ENCODE measurements around the gene STK39. TPM values are rescaled to one million over a fixed set of nuclear protein-coding genes. Genes with fewer than 3 reads are reported as not detected.

Gene STK39
- polyA plus RNA-seq, 1 donor from 2014 or later = 9.5 TPM

- H3F3A ChIP-seq (ENCODE audit: insufficient read depth, low read length, poor library complexity, severe bottlenecking) = no peaks in the 10 kb centered on the region
- H3K27me3 ChIP-seq (ENCODE audit: insufficient read depth, low read depth, low read length) = no peaks in the 10 kb centered on the region
- no peaks in the 10 kb centered on the region for H3K79me2 ChIP-seq (replicated peaks; ENCODE audit: insufficient read depth, low read length)
- H3K4me2 ChIP-seq (ENCODE audit: low read length) = no peak overlapping the region
- H4K20me1 ChIP-seq (ENCODE audit: insufficient read depth) = no peaks in the 10 kb centered on the region
- H3K36me3 ChIP-seq (ENCODE audit: insufficient read depth, low read length) = no peaks in the 10 kb centered on the region
- H3K27ac ChIP-seq (ENCODE audit: low read length) = no peak overlapping the region
- H2AFZ ChIP-seq (ENCODE audit: low read depth, low read length) = no peak overlapping the region
- no peak overlapping the region for H3K4me3 ChIP-seq (ENCODE audit: low read length)
- no peak overlapping the region for H3K9ac ChIP-seq (ENCODE audit: low read length)
- TF ChIP-seq TAF1 (IDR thresholded peaks at IDR 0.05; ENCODE audit: low read depth) = no peak
- TF ChIP-seq, protein P1, sequence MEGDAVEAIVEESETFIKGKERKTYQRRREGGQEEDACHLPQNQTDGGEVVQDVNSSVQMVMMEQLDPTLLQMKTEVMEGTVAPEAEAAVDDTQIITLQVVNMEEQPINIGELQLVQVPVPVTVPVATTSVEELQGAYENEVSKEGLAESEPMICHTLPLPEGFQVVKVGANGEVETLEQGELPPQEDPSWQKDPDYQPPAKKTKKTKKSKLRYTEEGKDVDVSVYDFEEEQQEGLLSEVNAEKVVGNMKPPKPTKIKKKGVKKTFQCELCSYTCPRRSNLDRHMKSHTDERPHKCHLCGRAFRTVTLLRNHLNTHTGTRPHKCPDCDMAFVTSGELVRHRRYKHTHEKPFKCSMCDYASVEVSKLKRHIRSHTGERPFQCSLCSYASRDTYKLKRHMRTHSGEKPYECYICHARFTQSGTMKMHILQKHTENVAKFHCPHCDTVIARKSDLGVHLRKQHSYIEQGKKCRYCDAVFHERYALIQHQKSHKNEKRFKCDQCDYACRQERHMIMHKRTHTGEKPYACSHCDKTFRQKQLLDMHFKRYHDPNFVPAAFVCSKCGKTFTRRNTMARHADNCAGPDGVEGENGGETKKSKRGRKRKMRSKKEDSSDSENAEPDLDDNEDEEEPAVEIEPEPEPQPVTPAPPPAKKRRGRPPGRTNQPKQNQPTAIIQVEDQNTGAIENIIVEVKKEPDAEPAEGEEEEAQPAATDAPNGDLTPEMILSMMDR (IDR thresholded peaks at IDR 0.05; ENCODE audit: poor library complexity, severe bottlenecking) = no peak
- TF ChIP-seq REST (IDR thresholded peaks at IDR 0.05; ENCODE audit: borderline replicate concordance) = no peak
- TF ChIP-seq MXI1 (conservative IDR thresholded peaks at IDR 0.05; ENCODE audit: poor library complexity, severe bottlenecking) = no peak
- TF ChIP-seq EP300 (conservative IDR thresholded peaks at IDR 0.05; ENCODE audit: poor library complexity, severe bottlenecking) = no peak
- TF ChIP-seq POLR2AphosphoS5 (IDR thresholded peaks at IDR 0.05) = no peak
- no peak for TF ChIP-seq SMC3 (conservative IDR thresholded peaks at IDR 0.05; ENCODE audit: poor library complexity)
- no peak for TF ChIP-seq EZH2 (IDR thresholded peaks at IDR 0.05; ENCODE audit: borderline replicate concordance, insufficient read depth, low read length, poor library complexity, severe bottlenecking)
- TF ChIP-seq RAD21 (conservative IDR thresholded peaks at IDR 0.05) = no peak
- H3K9me3 ChIP-seq (ENCODE audit: low read length) = no peaks in the 10 kb centered on the region
- no peaks in the 10 kb centered on the region for H3K9me2 ChIP-seq (ENCODE audit: insufficient read depth, low read length)
These were observed 218.3 kb downstream of the STK39 start for GRCh38 chr2:168029071-168029470.

DNA sequence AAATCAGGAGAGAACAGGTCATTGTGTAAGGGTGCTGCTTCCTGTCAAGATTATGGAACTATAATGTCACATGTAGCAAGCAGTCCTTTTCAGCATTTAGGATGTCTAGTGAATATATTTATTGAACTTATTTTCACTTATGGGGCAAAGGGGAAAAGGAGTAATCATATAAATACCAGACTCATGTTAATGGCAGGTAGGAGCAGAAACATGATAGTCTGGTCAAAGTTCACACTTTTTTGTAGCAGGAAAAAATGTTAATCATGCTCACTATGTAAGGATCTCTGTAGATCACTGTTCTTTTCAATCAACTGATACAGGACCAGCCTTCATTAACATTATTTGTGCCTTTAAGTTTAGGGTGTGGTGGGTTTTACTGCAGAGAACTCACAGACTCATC, 219.0 kb downstream of the STK39 start:
- no peak overlapping the region for H3K27ac ChIP-seq (ENCODE audit: low read length)
- no peak overlapping the region for H2AFZ ChIP-seq (ENCODE audit: low read depth, low read length)
- no peaks in the 10 kb centered on the region for H3K36me3 ChIP-seq (ENCODE audit: insufficient read depth, low read length)
- H3K9me2 ChIP-seq (ENCODE audit: insufficient read depth, low read length) = no peaks in the 10 kb centered on the region
- H3K9me3 ChIP-seq (ENCODE audit: low read length) = no peaks in the 10 kb centered on the region
- no peak overlapping the region for H3K4me3 ChIP-seq (ENCODE audit: low read length)
- TF ChIP-seq RAD21 (conservative IDR thresholded peaks at IDR 0.05) (no peak), SMC3 (conservative IDR thresholded peaks at IDR 0.05; ENCODE audit: poor library complexity) (no peak), TAF1 (IDR thresholded peaks at IDR 0.05; ENCODE audit: low read depth) (no peak), MXI1 (conservative IDR thresholded peaks at IDR 0.05; ENCODE audit: poor library complexity, severe bottlenecking) (no peak), POLR2AphosphoS5 (IDR thresholded peaks at IDR 0.05) (no peak), REST (IDR thresholded peaks at IDR 0.05; ENCODE audit: borderline replicate concordance) (no peak), EP300 (conservative IDR thresholded peaks at IDR 0.05; ENCODE audit: poor library complexity, severe bottlenecking) (no peak), EZH2 (IDR thresholded peaks at IDR 0.05; ENCODE audit: borderline replicate concordance, insufficient read depth, low read length, poor library complexity, severe bottlenecking) (no peak)
- TF ChIP-seq, protein P1 (IDR thresholded peaks at IDR 0.05; ENCODE audit: poor library complexity, severe bottlenecking) = no peak
- H3K79me2 ChIP-seq (replicated peaks; ENCODE audit: insufficient read depth, low read length) = no peaks in the 10 kb centered on the region
- H3K4me2 ChIP-seq (ENCODE audit: low read length) = no peak overlapping the region
- no peaks in the 10 kb centered on the region for H4K20me1 ChIP-seq (ENCODE audit: insufficient read depth)
- no peaks in the 10 kb centered on the region for H3K27me3 ChIP-seq (ENCODE audit: insufficient read depth, low read depth, low read length)
- no peak overlapping the region for H3K9ac ChIP-seq (ENCODE audit: low read length)
- no peaks in the 10 kb centered on the region for H3F3A ChIP-seq (ENCODE audit: insufficient read depth, low read length, poor library complexity, severe bottlenecking)
